CD4-positive, alpha-beta T cell treated with Interleukin-10 for 1 hour (primary cell): ENCODE data around the gene TDRD12.
"Not testable (repeated sequence)": the region's sequence is repeated elsewhere in the genome, so short reads cannot be mapped to it uniquely, and the experiment has no call there.

ENCODE experiments used
- DNase-seq: peaks from one replicate; pipeline ENCODE4 v3.0.0-alpha.2; 2020

TDRD12 gene

DNA sequence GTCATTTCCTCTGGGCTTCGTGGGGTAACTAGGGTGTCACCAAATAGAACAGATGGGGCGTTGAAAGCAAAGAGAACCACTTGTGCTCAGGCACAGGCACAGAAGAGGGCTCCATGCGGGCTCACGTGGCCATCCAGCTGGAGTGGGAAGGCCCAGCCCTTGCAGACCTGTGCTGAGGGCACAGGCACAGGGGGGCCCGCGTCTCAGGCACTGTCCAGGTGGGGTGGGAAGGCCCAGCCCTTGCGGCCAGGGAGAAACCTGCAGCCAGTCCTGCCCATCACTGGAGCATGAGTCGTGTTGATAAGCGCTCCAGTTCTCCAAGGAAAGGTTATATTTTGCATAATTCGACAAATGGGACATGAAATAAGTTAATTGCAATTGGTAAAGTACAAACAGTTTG, 92.5 kb downstream of the TDRD12 start:
- no peak for DNase-seq

- DNase-seq: no peak
Observed at GRCh38 chr19:32812571-32812970, 93.0 kb downstream of the TDRD12 start.

DNA sequence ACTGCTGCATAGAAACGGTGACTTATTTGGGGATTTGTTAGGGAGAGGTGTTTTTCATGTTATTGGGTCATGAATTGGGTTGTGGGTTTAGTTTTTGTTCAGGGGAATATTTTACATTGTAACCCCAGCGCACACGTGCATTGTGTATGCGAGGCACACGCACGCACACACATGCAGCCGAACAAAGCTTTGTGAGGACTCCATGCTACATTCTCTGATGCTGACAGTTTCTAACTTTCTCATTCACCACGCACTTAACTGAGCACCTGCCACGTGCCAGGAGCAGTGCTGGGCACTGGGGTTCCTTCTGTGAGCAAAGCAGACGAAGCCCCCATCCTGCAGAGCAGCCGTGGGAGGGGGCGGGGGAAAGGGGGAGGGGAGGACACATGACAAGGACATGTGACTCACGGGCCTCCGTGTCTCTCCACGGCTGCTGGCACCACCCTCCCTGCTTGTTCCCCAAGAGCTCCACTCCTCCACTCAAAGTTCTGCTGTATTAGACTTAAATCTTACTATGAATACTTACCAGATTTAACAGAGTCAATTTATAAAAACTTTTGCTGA, 94.4 kb downstream of the TDRD12 start:
- DNase-seq: no peak

- DNase-seq: no peak
Observed at GRCh38 chr19:32814624-32815023, 95.1 kb downstream of the TDRD12 start.

- DNase-seq: no peak
Observed at GRCh38 chr19:32816555-32817099, 97.1 kb downstream of the TDRD12 start.

DNA sequence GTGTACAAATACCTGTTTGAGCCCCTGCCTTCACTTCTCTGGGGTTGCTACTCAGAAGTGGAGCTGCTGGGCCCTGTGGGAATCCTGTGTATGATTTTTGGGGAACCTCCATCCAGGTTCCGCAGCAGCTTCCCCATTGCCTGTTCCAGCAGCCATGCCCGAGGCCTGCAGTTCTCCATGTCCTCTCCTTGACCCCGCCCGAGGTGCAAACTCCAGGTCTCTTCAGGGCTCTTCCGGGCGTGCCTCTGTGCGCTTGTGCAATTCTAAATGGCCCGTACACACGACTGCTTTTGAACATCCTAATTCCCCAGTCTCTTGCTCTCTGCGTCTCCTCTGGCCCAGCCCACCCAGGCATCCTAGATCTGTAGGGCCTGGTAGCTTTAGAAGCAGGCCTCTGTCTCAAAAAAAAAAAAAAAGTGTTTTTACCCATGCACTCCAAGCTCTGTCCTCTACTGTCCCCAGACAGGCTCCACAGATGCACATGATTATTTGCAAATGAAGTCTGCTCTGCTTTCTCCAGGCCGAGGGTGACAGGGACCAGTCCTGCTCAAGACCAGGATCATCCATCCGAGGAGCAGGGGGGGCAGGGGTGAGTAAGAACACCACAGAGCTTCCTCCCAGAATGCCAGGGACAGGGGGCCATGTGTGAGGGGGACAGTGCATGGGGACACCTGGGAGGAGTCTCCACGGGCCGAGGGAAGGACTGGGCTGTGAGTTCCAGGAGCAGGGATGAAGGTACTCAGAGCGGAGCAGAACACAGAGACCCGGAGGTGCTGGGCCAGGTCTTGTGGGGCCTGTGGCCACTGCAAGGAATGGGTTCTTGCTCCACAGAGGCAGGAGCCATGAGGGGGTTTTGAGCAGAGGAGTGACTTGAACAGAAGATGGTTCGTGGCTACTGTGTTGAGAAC, 98.3 kb downstream of the TDRD12 start:
- no peak for DNase-seq

- no peak for DNase-seq
Observed at GRCh38 chr19:32818536-32818935, 99.0 kb downstream of the TDRD12 start.

DNA sequence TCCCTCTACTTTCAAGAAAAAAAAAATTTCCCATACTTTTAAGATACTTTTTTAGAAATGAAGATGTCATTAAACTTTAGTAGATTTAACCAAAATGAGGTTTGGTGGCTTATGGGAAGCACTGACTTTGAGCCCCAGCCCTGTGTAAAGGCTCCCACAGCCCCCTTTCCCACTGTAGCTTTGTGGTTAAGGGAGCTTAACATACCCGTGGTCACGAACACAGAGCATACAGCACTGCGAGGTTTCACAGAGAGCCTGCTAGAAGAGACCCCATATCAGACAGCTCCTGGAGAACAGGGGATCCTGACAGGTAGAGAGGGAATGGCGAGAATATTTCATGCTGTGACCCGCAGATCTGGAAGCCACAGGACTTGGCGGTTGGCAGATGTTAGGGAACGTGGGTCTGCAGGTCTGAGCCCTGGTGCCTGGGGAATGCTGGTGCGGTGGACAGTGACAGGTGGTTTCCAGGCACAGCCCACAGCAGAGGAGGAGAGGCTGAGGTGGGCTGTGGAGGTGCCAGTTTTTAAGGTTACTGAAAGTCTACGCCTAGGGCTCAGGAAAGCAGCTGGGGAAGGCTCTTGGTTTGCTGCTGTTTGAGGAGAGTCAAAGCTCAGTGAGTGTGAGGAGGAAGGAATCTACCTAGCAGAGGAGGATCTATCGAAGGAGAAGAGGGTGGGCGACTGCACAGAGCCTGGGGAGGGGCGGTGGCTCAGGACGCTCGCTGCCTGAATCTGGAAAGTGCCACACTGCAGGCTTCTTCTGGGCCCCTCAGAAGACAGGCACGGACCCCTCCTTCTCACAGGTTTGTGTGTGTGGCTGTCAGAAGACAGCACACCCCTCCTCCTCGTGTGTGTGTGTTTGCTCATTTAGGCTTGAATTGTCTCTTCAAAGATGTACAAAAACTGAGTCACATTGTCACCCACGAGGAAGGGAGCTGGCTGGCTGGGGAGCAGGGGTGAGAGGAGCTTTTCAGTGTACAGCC, 100.1 kb downstream of the TDRD12 start:
- DNase-seq: no peak

DNA sequence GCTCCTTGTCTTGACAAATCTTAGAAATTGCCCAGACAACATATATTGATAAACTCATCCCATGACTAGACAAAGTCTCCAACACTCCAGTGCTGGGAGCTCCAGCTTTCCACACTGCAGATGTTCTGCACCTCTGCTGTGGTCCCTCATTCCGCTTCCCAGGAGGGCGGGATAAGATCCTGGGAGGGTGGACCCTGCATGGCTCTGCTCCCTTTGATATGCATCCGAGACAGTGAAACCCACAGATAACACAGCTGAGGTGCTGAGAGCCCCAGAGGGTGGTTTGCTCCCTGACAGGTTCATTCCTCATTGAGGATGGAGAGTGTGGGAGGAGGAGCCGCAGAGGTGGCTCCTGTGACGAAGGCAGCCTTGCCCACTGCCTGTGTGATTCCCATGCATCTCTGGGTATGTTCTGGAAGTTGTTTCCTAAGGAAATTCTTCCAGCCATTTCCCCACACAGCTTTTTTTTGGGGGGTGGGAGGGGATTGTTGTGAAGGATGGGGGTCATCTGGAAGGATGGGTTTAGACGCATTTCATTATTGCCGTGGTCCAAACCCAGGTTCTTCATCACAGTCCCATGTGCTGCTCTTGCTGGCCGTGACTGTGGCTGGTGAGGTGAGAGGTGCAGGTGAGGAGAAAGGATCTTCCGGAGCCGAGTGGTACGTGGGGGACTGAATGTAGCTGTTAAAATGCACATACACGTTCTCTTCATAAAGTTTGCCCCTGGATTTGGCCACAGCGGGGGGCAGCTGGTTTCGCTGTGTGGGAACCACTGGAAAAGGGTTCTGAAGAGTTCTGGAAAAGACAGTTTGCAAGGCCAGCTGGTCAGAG, 103.6 kb downstream of the TDRD12 start:
- no peak for DNase-seq

DNA sequence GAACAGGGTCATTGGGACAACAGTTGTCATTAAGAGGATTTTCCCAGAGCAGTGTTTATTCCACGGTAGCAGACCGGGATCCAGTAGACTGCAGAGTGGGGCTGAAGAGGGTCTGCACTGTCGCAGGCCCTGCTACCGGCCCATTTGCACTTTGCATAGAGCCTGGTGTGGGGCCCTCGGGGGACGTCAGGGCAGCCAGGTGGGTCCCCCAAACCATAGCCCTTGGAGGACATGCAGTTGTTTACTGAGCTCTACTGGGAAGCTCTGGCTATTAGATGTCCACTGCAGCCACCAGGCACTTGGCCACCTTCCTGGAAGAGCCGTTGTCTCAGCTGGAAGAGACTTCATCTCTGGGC, 104.2 kb downstream of the TDRD12 start:
- no peak for DNase-seq

DNA sequence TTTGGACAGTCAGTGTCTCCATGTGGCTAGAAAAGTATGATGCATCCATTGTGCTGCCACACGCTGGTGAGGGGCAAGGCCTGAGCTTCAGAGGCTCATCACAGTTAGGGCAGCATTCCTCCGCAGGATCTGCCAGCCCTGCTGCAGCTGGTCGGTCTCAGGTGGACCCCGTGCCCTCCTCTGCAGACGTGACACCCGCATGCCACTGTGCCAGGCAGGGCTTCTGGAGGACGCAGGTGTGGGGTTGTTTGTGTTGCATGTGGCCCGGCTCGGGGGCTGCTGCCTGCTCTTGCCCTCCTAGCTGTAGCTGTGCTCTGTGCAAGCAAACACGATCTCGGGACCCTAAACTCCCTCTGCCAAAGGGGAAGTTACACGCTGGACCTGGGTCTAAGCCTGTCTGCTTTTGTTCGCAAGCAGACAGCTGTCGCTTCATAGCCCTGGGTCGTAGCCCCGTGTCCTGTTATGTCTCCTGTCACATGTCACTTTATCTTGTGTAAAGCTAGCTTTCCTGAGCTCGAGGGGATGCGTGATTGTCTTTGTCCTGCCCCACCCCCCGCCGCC, 104.7 kb downstream of the TDRD12 start:
- no peak for DNase-seq

DNA sequence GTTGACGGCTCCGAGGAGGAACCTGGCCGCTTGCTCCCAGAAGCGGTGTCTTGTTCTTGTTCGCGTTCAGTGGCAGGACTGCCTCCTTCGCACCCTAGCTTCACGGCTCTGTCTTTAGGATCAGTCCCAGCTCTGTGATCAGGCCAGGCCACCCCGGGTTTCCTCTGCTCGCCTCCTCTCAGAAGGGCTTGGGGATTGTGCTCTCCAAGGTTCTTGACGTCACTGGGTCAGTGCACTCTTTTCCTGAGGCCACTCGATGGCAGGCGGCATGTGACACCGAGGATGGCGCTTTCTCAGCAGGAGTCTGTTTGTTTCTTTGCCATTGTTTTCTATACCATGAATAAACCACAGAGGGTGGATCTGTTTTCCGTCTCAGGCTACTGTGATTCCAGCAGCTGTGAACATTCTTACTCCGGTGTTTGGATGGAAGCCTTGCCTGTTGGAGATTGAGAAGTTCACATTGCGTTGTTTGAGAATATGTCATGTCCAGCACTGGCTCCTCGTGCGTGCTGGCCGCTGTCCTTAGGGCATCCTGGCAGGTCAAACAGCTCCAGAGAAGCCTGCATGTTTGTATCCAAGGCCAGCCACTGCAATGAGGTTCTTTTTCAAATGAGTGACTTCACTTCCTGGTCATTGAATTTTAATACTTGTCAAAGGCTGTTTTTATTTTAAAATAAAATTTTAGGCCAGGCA, 105.5 kb downstream of the TDRD12 start:
- no peak for DNase-seq

DNA sequence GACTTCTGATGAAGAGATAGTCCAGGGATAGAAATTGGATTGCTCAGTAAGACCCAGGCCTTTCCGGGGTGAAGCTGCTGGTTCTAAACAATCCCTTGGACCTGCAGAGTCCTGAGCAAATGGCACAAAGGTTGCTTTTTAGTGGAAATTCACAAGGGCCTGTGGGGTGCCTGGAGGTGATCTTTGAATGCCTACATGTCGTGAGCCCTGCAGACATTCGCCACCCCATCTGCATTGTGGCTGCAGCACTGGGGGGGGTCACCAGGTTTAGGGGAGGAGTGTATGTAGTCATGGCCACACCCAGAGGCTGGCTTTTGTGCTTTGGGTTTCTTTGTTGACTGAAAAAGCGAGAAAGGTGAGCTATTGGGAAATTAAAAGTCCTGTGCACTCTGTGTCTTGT, 108.6 kb downstream of the TDRD12 start:
- no peak for DNase-seq

GRCh38 chr19:32828643-32829344, 109.2 kb downstream of the TDRD12 start:
- DNase-seq: no peak

- DNase-seq: no peak
Observed at GRCh38 chr19:32829345-32829896, 109.9 kb downstream of the TDRD12 start.

DNA sequence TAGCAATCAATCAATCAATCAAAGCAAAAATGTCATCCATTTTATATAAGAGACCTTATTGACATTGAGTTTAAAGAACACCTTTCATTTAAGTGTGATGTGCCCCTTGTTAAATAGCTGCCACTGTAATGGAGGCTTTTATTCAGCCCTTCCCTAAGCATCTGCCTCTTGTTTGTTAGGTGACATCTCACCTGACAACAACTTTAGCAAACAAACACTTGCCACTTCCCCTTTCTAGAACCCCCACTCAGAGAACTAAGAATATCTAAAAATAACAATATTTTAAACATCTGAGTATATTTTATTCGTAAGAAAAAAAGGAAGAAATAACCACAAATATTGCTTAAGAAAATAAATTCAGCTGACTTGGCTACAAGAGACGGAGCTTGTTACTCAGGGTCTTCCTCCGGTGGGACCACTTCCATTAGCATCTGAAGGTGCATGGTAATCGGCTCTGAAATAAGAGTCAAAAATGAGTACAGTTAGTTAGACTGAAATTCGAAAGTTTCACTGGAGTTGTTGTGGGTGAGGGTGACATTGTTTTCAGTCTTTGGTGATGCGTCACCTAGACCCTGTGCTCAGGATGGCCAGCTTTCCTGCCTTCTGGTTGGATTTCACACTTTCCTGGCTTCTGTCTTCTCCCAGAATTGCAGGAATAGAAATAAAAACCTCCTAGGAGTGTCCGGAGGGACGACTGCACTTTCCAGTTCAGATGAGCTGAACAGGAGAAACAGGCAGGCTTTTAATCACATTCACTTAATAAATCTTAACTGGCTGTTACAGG, 110.9 kb downstream of the TDRD12 start:
- no peak for DNase-seq

DNA sequence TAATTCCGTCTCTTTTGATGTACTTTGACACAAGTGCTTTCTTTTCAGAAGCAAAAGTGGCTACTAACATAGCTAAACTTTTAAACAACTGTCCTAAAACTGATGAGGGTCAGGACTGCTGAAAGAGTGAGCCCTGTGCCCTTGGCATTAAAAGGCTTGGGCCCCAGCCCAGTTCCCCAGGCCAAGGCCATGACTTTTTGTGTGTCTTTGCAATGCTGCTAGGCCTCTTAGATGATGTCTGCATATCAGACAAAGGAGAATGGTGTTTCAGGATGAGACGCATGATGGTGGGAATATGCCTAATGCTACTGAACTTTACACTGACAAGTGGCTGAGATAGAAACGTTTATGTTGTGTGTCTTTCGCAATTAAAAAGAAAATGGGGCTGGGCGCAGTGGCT, 112.0 kb downstream of the TDRD12 start:
- DNase-seq: no peak

GRCh38 chr19:32832094-32832493, 112.5 kb downstream of the TDRD12 start:
- not testable (repeated sequence) for DNase-seq

DNA sequence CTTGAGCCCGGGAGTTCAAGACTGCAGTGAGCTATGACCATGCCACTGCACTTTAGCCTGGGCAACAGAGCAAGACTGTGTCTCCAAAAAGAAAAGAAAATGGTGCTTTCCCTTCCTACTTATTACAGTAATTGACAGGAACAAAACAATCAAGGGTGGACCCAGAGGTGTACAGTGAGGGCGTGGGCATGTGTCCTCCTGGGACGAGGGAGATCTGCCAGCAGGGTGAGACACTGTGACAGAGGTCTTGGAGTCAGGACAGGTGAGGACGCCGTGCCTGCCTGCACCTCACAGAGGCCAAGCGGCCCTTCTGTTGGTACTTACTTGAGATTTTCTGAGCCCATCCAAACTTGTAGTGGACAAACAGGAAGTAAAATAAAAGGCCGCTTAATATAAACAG, 113.3 kb downstream of the TDRD12 start:
- not testable (repeated sequence) for DNase-seq
